H1 (cell line): ENCODE results near the gene THTPA. TPM values are rescaled to one million over a fixed set of nuclear protein-coding genes. Genes with fewer than 3 reads are reported as not detected.

Experiments
- BACH1 ChIP-seq: IDR thresholded peaks from 2 replicates; pipeline ENCODE4 v1.6.1; 2012; ENCODE audit warnings: low read length, improper control_type of control experiment
- BRCA1 ChIP-seq: IDR thresholded peaks from 2 replicates; pipeline ENCODE4 v1.6.1; 2012; ENCODE audit warnings: low read depth, low read length, improper control_type of control experiment
- CBX8 ChIP-seq: fragments of 300-800, 300-1000 bp; sonication (generic); IDR thresholded peaks from 2 replicates; pipeline ENCODE4 v1.7.1; 2016; ENCODE audit warnings: low read depth, low read length, borderline replicate concordance
- HDAC2 ChIP-seq, 2 experiments: fragments of 300-600 bp in 1 of 2; sonication (generic) in 1 of 2; IDR thresholded peaks; 2 replicates each; pipeline ENCODE4 v1.6.1; 2011 to 2012; ENCODE audit warnings: low read depth in 2 of 2, low read length in 2 of 2, mild to moderate bottlenecking in 2 of 2, moderate library complexity in 2 of 2, borderline replicate concordance in 1 of 2, inconsistent platforms in 1 of 2
- POLR2A ChIP-seq, 2 experiments: IDR thresholded peaks; 1 replicate in 1 of 2; 2 replicates in 1 of 2; pipeline ENCODE4 v1.6.1; 2011; ENCODE audit warnings: low read depth in 2 of 2, low read length in 2 of 2, mild to moderate bottlenecking in 2 of 2; ENCODE audit errors: control extremely low read depth in 1 of 2
- TAF7 ChIP-seq: optimal IDR thresholded peaks from 2 replicates; pipeline ENCODE3; 2011; ENCODE audit warnings: low read depth, mild to moderate bottlenecking, inconsistent platforms, low read length, moderate library complexity, borderline replicate concordance
- TBP ChIP-seq: IDR thresholded peaks from 2 replicates; pipeline ENCODE4 v1.6.1; 2011; ENCODE audit warnings: low read depth, low read length, improper control_type of control experiment
- polyA plus RNA-seq, 7 experiments: library from polyadenylated mRNA; depleted of rRNA in 3 of 7; stranded (reverse) in 5 of 7; unstranded in 2 of 7; fragments of >200 nt in 5 of 7; fragments of 200-250 nt in 2 of 7; gene quantifications; 1 replicate in 5 of 7; 2 replicates in 1 of 7; 4 replicates in 1 of 7; pipeline versions ENCODE4 v1.2.1 to v1.2.3, GENCODE V29; 2011 to 2013; ENCODE audit warnings: missing spikeins in 2 of 7, mixed read lengths in 2 of 7
- total RNA-seq: library from RNA; stranded (reverse); fragmentation: NEBNext Ultra II Directional; extraction: Animal tissue kit (Norgen Biotek cat#: 25700); gene quantifications from 2 replicates; pipeline ENCODE4 v1.2.1, GENCODE V29; 2021
- TF ChIP-seq, protein P1 (sequence below): fragments of 300-600 bp; sonication (generic); IDR thresholded peaks from 2 replicates; pipeline ENCODE4 v1.7.1; 2012; ENCODE audit warnings: low read length, moderate library complexity, mild to moderate bottlenecking, inconsistent platforms; ENCODE audit not compliant: insufficient replicate concordance
- TF ChIP-seq, protein P2 (sequence below): IDR thresholded peaks from 2 replicates; pipeline ENCODE4 v1.6.1; 2012; ENCODE audit warnings: low read length, inconsistent platforms

THTPA gene
- total and polyA plus RNA-seq, 2 of the 8 experiments (the other 6 are each of a cell fraction or from before 2014, with no cell fraction given) = 16.6 to 19.0 TPM

DNA sequence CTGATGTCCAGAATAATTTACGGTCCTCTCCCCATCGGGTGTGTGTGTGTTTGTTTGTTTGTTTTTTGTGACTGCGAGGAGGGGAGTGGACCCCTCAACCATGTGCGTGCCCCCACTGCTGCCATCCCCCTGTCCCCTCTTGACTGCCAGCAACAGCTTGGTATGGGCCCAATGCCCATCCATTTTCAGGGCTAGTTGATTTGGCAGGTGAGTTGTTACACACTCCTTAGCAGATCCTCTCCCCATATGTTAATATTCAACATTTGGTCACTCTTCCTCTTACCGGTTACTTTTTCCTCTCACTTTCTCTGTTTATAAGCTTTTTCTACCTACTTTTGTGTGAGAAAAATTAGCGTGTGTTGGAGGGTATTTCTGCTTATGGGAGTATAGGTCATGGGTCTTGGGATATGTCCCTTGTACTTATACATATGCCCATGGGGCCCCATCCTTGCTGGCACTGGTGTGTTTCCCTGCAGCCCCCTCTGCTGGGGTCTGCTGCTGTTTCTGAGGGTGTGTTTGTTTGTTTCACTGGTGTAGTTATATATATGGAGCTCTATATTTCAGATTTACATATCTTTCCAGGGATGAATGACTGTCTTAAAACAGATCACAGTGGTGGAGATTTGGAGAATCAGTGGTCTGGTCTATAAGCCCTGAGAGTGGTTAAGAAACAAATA is 38.3 kb upstream of the THTPA start (continued):
- TF ChIP-seq TBP (no peak), CBX8 (no peak), TAF7 (no peak), HDAC2 (IDR thresholded peaks at IDR 0.05; ENCODE audit: borderline replicate concordance in 1 of 2, low read depth in 2 of 2, low read length in 2 of 2) (no peak), POLR2A (IDR thresholded peaks at IDR 0.05; ENCODE audit: control extremely low read depth in 1 of 2, low read depth in 2 of 2, low read length in 2 of 2) (peak in 1 of 2 experiments; percentile 33; a peak in 1 of 3 replicates), BRCA1 (no peak), BACH1 (no peak)
- TF ChIP-seq, protein P1, sequence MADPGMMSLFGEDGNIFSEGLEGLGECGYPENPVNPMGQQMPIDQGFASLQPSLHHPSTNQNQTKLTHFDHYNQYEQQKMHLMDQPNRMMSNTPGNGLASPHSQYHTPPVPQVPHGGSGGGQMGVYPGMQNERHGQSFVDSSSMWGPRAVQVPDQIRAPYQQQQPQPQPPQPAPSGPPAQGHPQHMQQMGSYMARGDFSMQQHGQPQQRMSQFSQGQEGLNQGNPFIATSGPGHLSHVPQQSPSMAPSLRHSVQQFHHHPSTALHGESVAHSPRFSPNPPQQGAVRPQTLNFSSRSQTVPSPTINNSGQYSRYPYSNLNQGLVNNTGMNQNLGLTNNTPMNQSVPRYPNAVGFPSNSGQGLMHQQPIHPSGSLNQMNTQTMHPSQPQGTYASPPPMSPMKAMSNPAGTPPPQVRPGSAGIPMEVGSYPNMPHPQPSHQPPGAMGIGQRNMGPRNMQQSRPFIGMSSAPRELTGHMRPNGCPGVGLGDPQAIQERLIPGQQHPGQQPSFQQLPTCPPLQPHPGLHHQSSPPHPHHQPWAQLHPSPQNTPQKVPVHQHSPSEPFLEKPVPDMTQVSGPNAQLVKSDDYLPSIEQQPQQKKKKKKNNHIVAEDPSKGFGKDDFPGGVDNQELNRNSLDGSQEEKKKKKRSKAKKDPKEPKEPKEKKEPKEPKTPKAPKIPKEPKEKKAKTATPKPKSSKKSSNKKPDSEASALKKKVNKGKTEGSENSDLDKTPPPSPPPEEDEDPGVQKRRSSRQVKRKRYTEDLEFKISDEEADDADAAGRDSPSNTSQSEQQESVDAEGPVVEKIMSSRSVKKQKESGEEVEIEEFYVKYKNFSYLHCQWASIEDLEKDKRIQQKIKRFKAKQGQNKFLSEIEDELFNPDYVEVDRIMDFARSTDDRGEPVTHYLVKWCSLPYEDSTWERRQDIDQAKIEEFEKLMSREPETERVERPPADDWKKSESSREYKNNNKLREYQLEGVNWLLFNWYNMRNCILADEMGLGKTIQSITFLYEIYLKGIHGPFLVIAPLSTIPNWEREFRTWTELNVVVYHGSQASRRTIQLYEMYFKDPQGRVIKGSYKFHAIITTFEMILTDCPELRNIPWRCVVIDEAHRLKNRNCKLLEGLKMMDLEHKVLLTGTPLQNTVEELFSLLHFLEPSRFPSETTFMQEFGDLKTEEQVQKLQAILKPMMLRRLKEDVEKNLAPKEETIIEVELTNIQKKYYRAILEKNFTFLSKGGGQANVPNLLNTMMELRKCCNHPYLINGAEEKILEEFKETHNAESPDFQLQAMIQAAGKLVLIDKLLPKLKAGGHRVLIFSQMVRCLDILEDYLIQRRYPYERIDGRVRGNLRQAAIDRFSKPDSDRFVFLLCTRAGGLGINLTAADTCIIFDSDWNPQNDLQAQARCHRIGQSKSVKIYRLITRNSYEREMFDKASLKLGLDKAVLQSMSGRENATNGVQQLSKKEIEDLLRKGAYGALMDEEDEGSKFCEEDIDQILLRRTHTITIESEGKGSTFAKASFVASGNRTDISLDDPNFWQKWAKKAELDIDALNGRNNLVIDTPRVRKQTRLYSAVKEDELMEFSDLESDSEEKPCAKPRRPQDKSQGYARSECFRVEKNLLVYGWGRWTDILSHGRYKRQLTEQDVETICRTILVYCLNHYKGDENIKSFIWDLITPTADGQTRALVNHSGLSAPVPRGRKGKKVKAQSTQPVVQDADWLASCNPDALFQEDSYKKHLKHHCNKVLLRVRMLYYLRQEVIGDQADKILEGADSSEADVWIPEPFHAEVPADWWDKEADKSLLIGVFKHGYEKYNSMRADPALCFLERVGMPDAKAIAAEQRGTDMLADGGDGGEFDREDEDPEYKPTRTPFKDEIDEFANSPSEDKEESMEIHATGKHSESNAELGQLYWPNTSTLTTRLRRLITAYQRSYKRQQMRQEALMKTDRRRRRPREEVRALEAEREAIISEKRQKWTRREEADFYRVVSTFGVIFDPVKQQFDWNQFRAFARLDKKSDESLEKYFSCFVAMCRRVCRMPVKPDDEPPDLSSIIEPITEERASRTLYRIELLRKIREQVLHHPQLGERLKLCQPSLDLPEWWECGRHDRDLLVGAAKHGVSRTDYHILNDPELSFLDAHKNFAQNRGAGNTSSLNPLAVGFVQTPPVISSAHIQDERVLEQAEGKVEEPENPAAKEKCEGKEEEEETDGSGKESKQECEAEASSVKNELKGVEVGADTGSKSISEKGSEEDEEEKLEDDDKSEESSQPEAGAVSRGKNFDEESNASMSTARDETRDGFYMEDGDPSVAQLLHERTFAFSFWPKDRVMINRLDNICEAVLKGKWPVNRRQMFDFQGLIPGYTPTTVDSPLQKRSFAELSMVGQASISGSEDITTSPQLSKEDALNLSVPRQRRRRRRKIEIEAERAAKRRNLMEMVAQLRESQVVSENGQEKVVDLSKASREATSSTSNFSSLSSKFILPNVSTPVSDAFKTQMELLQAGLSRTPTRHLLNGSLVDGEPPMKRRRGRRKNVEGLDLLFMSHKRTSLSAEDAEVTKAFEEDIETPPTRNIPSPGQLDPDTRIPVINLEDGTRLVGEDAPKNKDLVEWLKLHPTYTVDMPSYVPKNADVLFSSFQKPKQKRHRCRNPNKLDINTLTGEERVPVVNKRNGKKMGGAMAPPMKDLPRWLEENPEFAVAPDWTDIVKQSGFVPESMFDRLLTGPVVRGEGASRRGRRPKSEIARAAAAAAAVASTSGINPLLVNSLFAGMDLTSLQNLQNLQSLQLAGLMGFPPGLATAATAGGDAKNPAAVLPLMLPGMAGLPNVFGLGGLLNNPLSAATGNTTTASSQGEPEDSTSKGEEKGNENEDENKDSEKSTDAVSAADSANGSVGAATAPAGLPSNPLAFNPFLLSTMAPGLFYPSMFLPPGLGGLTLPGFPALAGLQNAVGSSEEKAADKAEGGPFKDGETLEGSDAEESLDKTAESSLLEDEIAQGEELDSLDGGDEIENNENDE = no peak
- TF ChIP-seq, protein P2, sequence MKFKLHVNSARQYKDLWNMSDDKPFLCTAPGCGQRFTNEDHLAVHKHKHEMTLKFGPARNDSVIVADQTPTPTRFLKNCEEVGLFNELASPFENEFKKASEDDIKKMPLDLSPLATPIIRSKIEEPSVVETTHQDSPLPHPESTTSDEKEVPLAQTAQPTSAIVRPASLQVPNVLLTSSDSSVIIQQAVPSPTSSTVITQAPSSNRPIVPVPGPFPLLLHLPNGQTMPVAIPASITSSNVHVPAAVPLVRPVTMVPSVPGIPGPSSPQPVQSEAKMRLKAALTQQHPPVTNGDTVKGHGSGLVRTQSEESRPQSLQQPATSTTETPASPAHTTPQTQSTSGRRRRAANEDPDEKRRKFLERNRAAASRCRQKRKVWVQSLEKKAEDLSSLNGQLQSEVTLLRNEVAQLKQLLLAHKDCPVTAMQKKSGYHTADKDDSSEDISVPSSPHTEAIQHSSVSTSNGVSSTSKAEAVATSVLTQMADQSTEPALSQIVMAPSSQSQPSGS = no peak
